Hepatocyte (in vitro differentiated cells): ENCODE results near the gene TAS2R60. TPM values are rescaled to one million over a fixed set of nuclear protein-coding genes. Genes with fewer than 3 reads are reported as not detected.

Experiments
- DNase-seq: peaks from one replicate; pipeline ENCODE4 v3.0.0-alpha.2; 2016; ENCODE audit warnings: low spot score
- H2AFZ ChIP-seq: fragments of 200-600 bp; sonication (generic); 2 replicates; pipeline ENCODE4 v1.6.0; 2016; ENCODE audit warnings: antibody characterized with exemption, mild to moderate bottlenecking
- H3K27ac ChIP-seq: fragments of 200-600 bp; sonication (generic); 2 replicates; pipeline ENCODE4 v1.5.1; 2016; ENCODE audit warnings: mild to moderate bottlenecking
- H3K27me3 ChIP-seq: fragments of 200-600 bp; sonication (generic); 2 replicates; pipeline ENCODE4 v1.6.1; 2016
- H3K36me3 ChIP-seq: fragments of 200-600 bp; sonication (generic); replicated peaks from 2 replicates; pipeline ENCODE4 v1.5.1; 2016; ENCODE audit warnings: low read depth; ENCODE audit not compliant: insufficient read depth
- H3K4me1 ChIP-seq: fragments of 200-600 bp; sonication (generic); 2 replicates; pipeline ENCODE4 v1.5.1; 2016; ENCODE audit warnings: mild to moderate bottlenecking, moderate library complexity; ENCODE audit not compliant: insufficient read depth
- H3K4me2 ChIP-seq: fragments of 200-600 bp; sonication (generic); 2 replicates; pipeline ENCODE4 v1.6.0; 2016
- H3K4me3 ChIP-seq: fragments of 200-600 bp; sonication (generic); 2 replicates; pipeline ENCODE4 v1.5.1; 2016; ENCODE audit warnings: mild to moderate bottlenecking
- H3K79me2 ChIP-seq: fragments of 200-600 bp; sonication (generic); 2 replicates; pipeline ENCODE4 v1.6.0; 2017; ENCODE audit warnings: mild to moderate bottlenecking
- H3K9me2 ChIP-seq: fragments of 200-600 bp; sonication (generic); replicated peaks from 2 replicates; pipeline ENCODE4 v1.6.0; 2017; ENCODE audit warnings: mild to moderate bottlenecking; ENCODE audit not compliant: insufficient read depth
- H3K9me3 ChIP-seq: fragments of 200-600 bp; sonication (generic); 2 replicates; pipeline ENCODE4 v1.5.1; 2016; ENCODE audit warnings: low read depth, mild to moderate bottlenecking
- H4K20me1 ChIP-seq: fragments of 200-600 bp; sonication (generic); 2 replicates; pipeline ENCODE4 v1.6.0; 2016; ENCODE audit warnings: mild to moderate bottlenecking; ENCODE audit not compliant: insufficient read depth, poor library complexity, severe bottlenecking
- CTCF ChIP-seq: fragments of 200-600 bp; sonication (generic); IDR thresholded peaks from 2 replicates; pipeline ENCODE4 v1.5.1; 2016; ENCODE audit warnings: antibody characterized with exemption, mild to moderate bottlenecking; ENCODE audit not compliant: poor library complexity
- EZH2 ChIP-seq: fragments of 200-600 bp; sonication (generic); IDR thresholded peaks from 2 replicates; pipeline ENCODE4 v1.6.1; 2016; ENCODE audit warnings: antibody characterized with exemption, mild to moderate bottlenecking, borderline replicate concordance
- EZH2phosphoT487 ChIP-seq: fragments of 200-600 bp; sonication (generic); IDR thresholded peaks from one replicate; pipeline ENCODE4 v1.6.1; 2018; ENCODE audit warnings: antibody characterized with exemption, mild to moderate bottlenecking, low read depth, moderate library complexity; ENCODE audit not compliant: unreplicated experiment, severe bottlenecking
- WGBS: methylation state at CpG from one replicate; pipeline ENCODE4 v1.1.6; 2016; ENCODE audit warnings: low lambda C conversion rate; ENCODE audit errors: missing lambda C conversion rate; 5-methylcytosine and 5-hydroxymethylcytosine counted together
- polyA plus RNA-seq: library from polyadenylated mRNA; unstranded; fragments of >200 nt; fragmentation: Nextera tagmentation; extraction: Ambion mirVana; gene quantifications from 2 replicates; pipeline ENCODE4 v1.2.1, GENCODE V29; 2016
- total RNA-seq: library from RNA; depleted of rRNA; stranded (reverse); fragments of >200 nt; gene quantifications from 2 replicates; pipeline ENCODE4 v1.2.3, GENCODE V29; 2014

Gene TAS2R60
- total and polyA plus RNA-seq, 2 experiments from 2014 or later, result not detected

GRCh38 chr7:143408252-143408685, 35.0 kb upstream of the TAS2R60 start:
- H2AFZ ChIP-seq, result peak overlapping the region; percentile 84

GRCh38 chr7:143408686-143409561, 34.3 kb upstream of the TAS2R60 start, which contains the start of gene EPHA1:
Gene EPHA1 (minus strand): TSS chr7:143408856. CDS start chr7:143408805, 51 bp downstream.
- H3K79me2 ChIP-seq, result peaks cover 4% of the 10 kb centered on the region
- H4K20me1 ChIP-seq, result no peaks in the 10 kb centered on the region
- peak within 1 kb of the TSS; percentile 84 for H3K4me2 ChIP-seq
- peak within 1 kb of the TSS; percentile 84 for H2AFZ ChIP-seq
- H3K36me3 ChIP-seq, result no peaks in the 10 kb centered on the region
- peaks cover 52% of the 10 kb centered on the region for H3K4me1 ChIP-seq
- H3K4me3 ChIP-seq, result peak within 1 kb of the TSS; percentile 12
- no peaks in the 10 kb centered on the region for H3K9me2 ChIP-seq
- H3K27me3 ChIP-seq, result no peaks in the 10 kb centered on the region
- TF ChIP-seq EZH2phosphoT487, result no peak
- no peak for TF ChIP-seq EZH2
- peak; percentile 43 for TF ChIP-seq CTCF
- H3K9me3 ChIP-seq, result no peaks in the 10 kb centered on the region
- peak; percentile 81 for DNase-seq
- H3K27ac ChIP-seq, result peak within 1 kb of the TSS; percentile 36
- 23% methylated on average over 11 of the region's 39 CpGs for WGBS

More at GRCh38 chr7:143408252-143408685, 35.0 kb upstream of the TAS2R60 start:
- no peaks in the 10 kb centered on the region for H3K9me2 ChIP-seq
- peaks cover 52% of the 10 kb centered on the region for H3K4me1 ChIP-seq
- no peak for TF ChIP-seq EZH2
- TF ChIP-seq CTCF, result no peak
- no peak for TF ChIP-seq EZH2phosphoT487
- WGBS, result 15% methylated on average over 13 of the region's 20 CpGs
- H3K27ac ChIP-seq, result peak overlapping the region; percentile 34
- H3K4me2 ChIP-seq, result peak overlapping the region; percentile 84
- no peaks in the 10 kb centered on the region for H4K20me1 ChIP-seq
- H3K36me3 ChIP-seq, result no peaks in the 10 kb centered on the region
- peaks cover 4% of the 10 kb centered on the region for H3K79me2 ChIP-seq
- DNase-seq, result no peak
- no peaks in the 10 kb centered on the region for H3K9me3 ChIP-seq
- H3K27me3 ChIP-seq, result no peaks in the 10 kb centered on the region
- peak overlapping the region; percentile 12 for H3K4me3 ChIP-seq

- H3K27me3 ChIP-seq, result no peaks in the 10 kb centered on the region
- H3K27ac ChIP-seq, result no peak overlapping the region
- H2AFZ ChIP-seq, result no peak overlapping the region
- H3K4me3 ChIP-seq, result no peak overlapping the region
- DNase-seq, result no peak
- TF ChIP-seq EZH2phosphoT487, result no peak
- no peak for TF ChIP-seq CTCF
- TF ChIP-seq EZH2, result no peak
- no peaks in the 10 kb centered on the region for H4K20me1 ChIP-seq
- peaks cover 4% of the 10 kb centered on the region for H3K79me2 ChIP-seq
- no peaks in the 10 kb centered on the region for H3K9me2 ChIP-seq
- H3K9me3 ChIP-seq, result no peaks in the 10 kb centered on the region
- H3K36me3 ChIP-seq, result no peaks in the 10 kb centered on the region
- peak overlapping the region; percentile 3 for H3K4me2 ChIP-seq
- WGBS, result 19% methylated on average over 6 of the region's 6 CpGs
- peaks cover 50% of the 10 kb centered on the region for H3K4me1 ChIP-seq
These were observed 32.7 kb upstream of the TAS2R60 start for GRCh38 chr7:143410521-143411004.
